Neural cell (in vitro differentiated cells): ENCODE results near the gene PLOD3. TPM values are rescaled to one million over a fixed set of nuclear protein-coding genes. Genes with fewer than 3 reads are reported as not detected.

Experiments
- H2AFZ ChIP-seq: fragments of 200-600, 300-800 bp; sonication (generic), shearing (Covaris generic); 2 replicates; pipeline ENCODE4 v1.6.0; 2014; ENCODE audit warnings: low read depth, mild to moderate bottlenecking, antibody characterized with exemption, low read length, moderate library complexity
- H3F3A ChIP-seq: fragments of 200-600 bp; shearing (Covaris generic); 2 replicates; pipeline ENCODE4 v1.6.1; 2016; ENCODE audit warnings: mild to moderate bottlenecking, moderate library complexity, mixed read lengths, antibody characterized with exemption, low read length; ENCODE audit not compliant: insufficient read depth, poor library complexity, severe bottlenecking
- H3K27ac ChIP-seq: fragments of 200-600, 300-800 bp; sonication (generic), shearing (Covaris generic); 2 replicates; pipeline ENCODE4 v1.5.1; 2014; ENCODE audit warnings: mild to moderate bottlenecking, low read length, moderate library complexity
- H3K27me3 ChIP-seq: fragments of 300-800, 200-600 bp; sonication (generic), shearing (Covaris generic); 2 replicates; pipeline ENCODE4 v1.6.0; 2014; ENCODE audit warnings: mild to moderate bottlenecking, low read depth, low read length, moderate library complexity; ENCODE audit not compliant: insufficient read depth
- H3K36me3 ChIP-seq: fragments of 300-800, 200-600 bp; sonication (generic), shearing (Covaris generic); 2 replicates; pipeline ENCODE4 v1.5.1; 2014; ENCODE audit warnings: mild to moderate bottlenecking, antibody characterized with exemption, low read length, moderate library complexity; ENCODE audit not compliant: insufficient read depth
- H3K4me2 ChIP-seq: fragments of 300-800, 200-600 bp; sonication (generic), shearing (Covaris generic); 2 replicates; pipeline ENCODE4 v1.6.0; 2014; ENCODE audit warnings: mild to moderate bottlenecking, low read length
- H3K4me3 ChIP-seq: fragments of 300-800, 200-600 bp; sonication (generic), shearing (Covaris generic); 2 replicates; pipeline ENCODE4 v1.5.1; 2014; ENCODE audit warnings: mild to moderate bottlenecking, low read length, moderate library complexity
- H3K79me2 ChIP-seq: fragments of 200-600 bp; shearing (Covaris generic); replicated peaks from 2 replicates; pipeline ENCODE4 v1.6.0; 2014; ENCODE audit warnings: mild to moderate bottlenecking, low read length, moderate library complexity; ENCODE audit not compliant: insufficient read depth
- H3K9ac ChIP-seq: fragments of 300-800, 200-600 bp; sonication (generic), shearing (Covaris generic); 2 replicates; pipeline ENCODE4 v1.6.1; 2016; ENCODE audit warnings: mild to moderate bottlenecking, low read length, mixed read lengths
- H3K9me2 ChIP-seq: fragments of 200-600 bp; shearing (Covaris generic); 2 replicates; pipeline ENCODE4 v1.6.1; 2016; ENCODE audit warnings: mild to moderate bottlenecking, low read length, mixed read lengths; ENCODE audit not compliant: insufficient read depth
- H3K9me3 ChIP-seq: fragments of 200-600, 300-800 bp; sonication (generic), shearing (Covaris generic); 2 replicates; pipeline ENCODE4 v1.6.1; 2016; ENCODE audit warnings: mild to moderate bottlenecking, mixed run types, low read length, moderate library complexity, mixed read lengths
- H4K20me1 ChIP-seq: fragments of 200-600 bp; shearing (Covaris generic); 2 replicates; pipeline ENCODE4 v1.6.1; 2016; ENCODE audit warnings: mild to moderate bottlenecking, mixed run types; ENCODE audit not compliant: insufficient read depth
- EP300 ChIP-seq: fragments of 450-650 bp; conservative IDR thresholded peaks from 2 replicates; pipeline ENCODE4 v1.6.1; 2014; ENCODE audit warnings: antibody characterized with exemption, mild to moderate bottlenecking, moderate library complexity; ENCODE audit not compliant: poor library complexity, severe bottlenecking
- EZH2 ChIP-seq: fragments of 200-600, 300-800 bp; shearing (Covaris generic), sonication (generic); IDR thresholded peaks from 2 replicates; pipeline ENCODE4 v1.6.1; 2014; ENCODE audit warnings: antibody characterized with exemption, low read length, borderline replicate concordance, mild to moderate bottlenecking; ENCODE audit not compliant: insufficient read depth, poor library complexity, severe bottlenecking
- MXI1 ChIP-seq: fragments of 450-650 bp; conservative IDR thresholded peaks from 2 replicates; pipeline ENCODE4 v1.6.1; 2014; ENCODE audit warnings: antibody characterized with exemption, mild to moderate bottlenecking; ENCODE audit not compliant: poor library complexity, severe bottlenecking
- POLR2AphosphoS5 ChIP-seq: IDR thresholded peaks from 2 replicates; pipeline ENCODE4 v1.6.1; 2012
- RAD21 ChIP-seq: fragments of 450-650 bp; conservative IDR thresholded peaks from 2 replicates; pipeline ENCODE4 v1.6.1; 2014; ENCODE audit warnings: antibody characterized with exemption, mild to moderate bottlenecking, moderate library complexity
- REST ChIP-seq: IDR thresholded peaks from 2 replicates; pipeline ENCODE4 v1.6.1; 2012; ENCODE audit warnings: borderline replicate concordance
- SMC3 ChIP-seq: fragments of 450-650 bp; conservative IDR thresholded peaks from 2 replicates; pipeline ENCODE4 v1.6.1; 2014; ENCODE audit warnings: antibody characterized with exemption, mild to moderate bottlenecking, moderate library complexity; ENCODE audit not compliant: poor library complexity
- TAF1 ChIP-seq: IDR thresholded peaks from 2 replicates; pipeline ENCODE4 v1.6.1; 2012; ENCODE audit warnings: low read depth
- polyA plus RNA-seq: library from polyadenylated mRNA; depleted of rRNA; stranded (reverse); fragments of >200 nt; gene quantifications from 2 replicates; pipeline ENCODE4 v1.2.3, GENCODE V29; 2014
- TF ChIP-seq, protein P1 (sequence below): fragments of 450-650 bp; IDR thresholded peaks from 2 replicates; pipeline ENCODE4 v1.5.1; 2014; ENCODE audit warnings: antibody characterized with exemption, mild to moderate bottlenecking, moderate library complexity; ENCODE audit not compliant: poor library complexity, severe bottlenecking

Gene PLOD3
- polyA plus RNA-seq, 1 donor from 2014 or later: 19.2 TPM

DNA sequence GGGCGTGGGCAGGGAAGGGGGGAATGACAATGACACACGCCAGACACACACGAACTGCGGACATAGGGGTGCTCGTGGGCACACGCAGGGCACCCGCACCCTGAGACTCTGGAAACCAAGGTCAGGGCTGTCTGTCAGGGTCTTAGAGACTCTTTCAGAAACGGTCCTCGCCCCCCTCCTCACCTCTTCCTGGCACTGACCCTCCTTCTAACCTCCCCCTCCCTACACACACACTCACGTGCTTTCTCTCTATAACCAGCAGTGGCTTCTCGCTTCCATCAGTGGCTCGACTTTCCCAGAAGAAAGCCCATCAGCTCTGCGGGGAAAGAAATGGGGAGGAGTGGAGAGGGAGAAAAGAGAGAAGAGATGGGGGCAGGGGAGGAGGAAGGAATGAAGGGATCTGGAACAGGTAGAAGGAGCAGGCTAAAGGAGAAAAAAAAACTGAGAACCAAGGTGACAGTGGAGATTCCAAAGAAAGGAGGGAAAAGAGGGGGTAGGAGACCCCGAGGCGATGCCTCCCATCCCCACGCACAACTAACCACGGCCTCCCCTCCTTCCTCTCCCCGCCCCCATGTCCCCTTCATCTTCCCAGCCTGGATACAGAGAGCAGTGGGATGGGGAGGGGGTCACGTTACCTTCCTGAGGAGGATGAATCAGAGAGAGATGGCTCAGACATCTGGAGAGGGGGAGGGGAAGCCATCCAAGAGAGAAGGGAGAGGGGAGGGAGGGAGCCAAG, 50.3 kb downstream of the PLOD3 start:
- Histone ChIP-seq H3F3A (no peaks in the 10 kb centered on the region), H3K4me2 (peak overlapping the region; percentile 98), H3K79me2 (no peaks in the 10 kb centered on the region), H3K9ac (peak overlapping the region; percentile 93), H2AFZ (no peak overlapping the region), H4K20me1 (no peaks in the 10 kb centered on the region), H3K4me3 (peak overlapping the region; percentile 94), H3K27me3 (peaks cover 54% of the 10 kb centered on the region), H3K9me2 (no peaks in the 10 kb centered on the region), H3K9me3 (no peaks in the 10 kb centered on the region), H3K27ac (peak overlapping the region; percentile 93), H3K36me3 (no peaks in the 10 kb centered on the region)
- TF ChIP-seq POLR2AphosphoS5 (peak; percentile 42), TAF1 (peak; percentile 27), MXI1 (peak; percentile 30), REST (peak; percentile 11), EZH2 (no peak), RAD21 (no peak), EP300 (no peak), SMC3 (no peak)
- TF ChIP-seq, protein P1, sequence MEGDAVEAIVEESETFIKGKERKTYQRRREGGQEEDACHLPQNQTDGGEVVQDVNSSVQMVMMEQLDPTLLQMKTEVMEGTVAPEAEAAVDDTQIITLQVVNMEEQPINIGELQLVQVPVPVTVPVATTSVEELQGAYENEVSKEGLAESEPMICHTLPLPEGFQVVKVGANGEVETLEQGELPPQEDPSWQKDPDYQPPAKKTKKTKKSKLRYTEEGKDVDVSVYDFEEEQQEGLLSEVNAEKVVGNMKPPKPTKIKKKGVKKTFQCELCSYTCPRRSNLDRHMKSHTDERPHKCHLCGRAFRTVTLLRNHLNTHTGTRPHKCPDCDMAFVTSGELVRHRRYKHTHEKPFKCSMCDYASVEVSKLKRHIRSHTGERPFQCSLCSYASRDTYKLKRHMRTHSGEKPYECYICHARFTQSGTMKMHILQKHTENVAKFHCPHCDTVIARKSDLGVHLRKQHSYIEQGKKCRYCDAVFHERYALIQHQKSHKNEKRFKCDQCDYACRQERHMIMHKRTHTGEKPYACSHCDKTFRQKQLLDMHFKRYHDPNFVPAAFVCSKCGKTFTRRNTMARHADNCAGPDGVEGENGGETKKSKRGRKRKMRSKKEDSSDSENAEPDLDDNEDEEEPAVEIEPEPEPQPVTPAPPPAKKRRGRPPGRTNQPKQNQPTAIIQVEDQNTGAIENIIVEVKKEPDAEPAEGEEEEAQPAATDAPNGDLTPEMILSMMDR: no peak

DNA sequence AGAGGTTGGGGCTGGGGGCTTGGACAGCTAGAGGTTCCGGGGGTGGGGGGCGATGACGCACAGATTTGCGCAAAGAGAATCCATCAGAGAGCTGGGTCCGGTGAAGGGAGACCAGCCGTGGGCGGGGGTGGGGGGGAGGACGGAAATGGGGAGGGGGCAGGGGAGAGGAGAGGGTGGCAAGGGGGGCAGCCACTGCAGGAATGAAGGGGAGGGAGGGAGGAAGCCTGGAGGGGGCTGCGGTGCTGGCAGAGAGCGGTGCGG, 50.8 kb downstream of the PLOD3 start:
- Histone ChIP-seq H3K9me2 (no peaks in the 10 kb centered on the region), H2AFZ (no peak overlapping the region), H4K20me1 (no peaks in the 10 kb centered on the region), H3K27ac (peak overlapping the region; percentile 93), H3K9me3 (no peaks in the 10 kb centered on the region), H3K79me2 (no peaks in the 10 kb centered on the region), H3K27me3 (peaks cover 49% of the 10 kb centered on the region), H3F3A (no peaks in the 10 kb centered on the region), H3K36me3 (no peaks in the 10 kb centered on the region), H3K9ac (peak overlapping the region; percentile 93), H3K4me3 (peak overlapping the region; percentile 94), H3K4me2 (peak overlapping the region; percentile 98)
- TF ChIP-seq, protein P1: no peak
- TF ChIP-seq RAD21 (no peak), MXI1 (no peak)
